HEK293 (cell line): Measurements from ENCODE around the gene STK11.

Source experiments
- CTCF ChIP-seq: fragments of 450-650 bp; formaldehyde crosslinking; IDR thresholded peaks from 2 replicates; pipeline ENCODE4 v1.5.1; 2016; ENCODE audit warnings: missing biosample characterization, missing genetic modification characterization
- ZNF341 ChIP-seq: fragments of 450-650 bp; formaldehyde crosslinking; IDR thresholded peaks from 2 replicates; pipeline ENCODE4; 2016; ENCODE audit warnings: low read depth, missing biosample characterization, missing genetic modification characterization

GRCh38 chr19:1256646-1257474 lies 51.3 kb downstream of the STK11 start:
- TF ChIP-seq ZNF341 (tag by site-specific recombination) (no peak), CTCF (no peak)
